Hepatic stellate cell (primary cell): ENCODE results near the gene C10orf90.

Source experiments
- DNase-seq: peaks from one replicate; pipeline ENCODE4 v3.0.0; 2011; ENCODE audit warnings: low spot score

Gene C10orf90, protein sequence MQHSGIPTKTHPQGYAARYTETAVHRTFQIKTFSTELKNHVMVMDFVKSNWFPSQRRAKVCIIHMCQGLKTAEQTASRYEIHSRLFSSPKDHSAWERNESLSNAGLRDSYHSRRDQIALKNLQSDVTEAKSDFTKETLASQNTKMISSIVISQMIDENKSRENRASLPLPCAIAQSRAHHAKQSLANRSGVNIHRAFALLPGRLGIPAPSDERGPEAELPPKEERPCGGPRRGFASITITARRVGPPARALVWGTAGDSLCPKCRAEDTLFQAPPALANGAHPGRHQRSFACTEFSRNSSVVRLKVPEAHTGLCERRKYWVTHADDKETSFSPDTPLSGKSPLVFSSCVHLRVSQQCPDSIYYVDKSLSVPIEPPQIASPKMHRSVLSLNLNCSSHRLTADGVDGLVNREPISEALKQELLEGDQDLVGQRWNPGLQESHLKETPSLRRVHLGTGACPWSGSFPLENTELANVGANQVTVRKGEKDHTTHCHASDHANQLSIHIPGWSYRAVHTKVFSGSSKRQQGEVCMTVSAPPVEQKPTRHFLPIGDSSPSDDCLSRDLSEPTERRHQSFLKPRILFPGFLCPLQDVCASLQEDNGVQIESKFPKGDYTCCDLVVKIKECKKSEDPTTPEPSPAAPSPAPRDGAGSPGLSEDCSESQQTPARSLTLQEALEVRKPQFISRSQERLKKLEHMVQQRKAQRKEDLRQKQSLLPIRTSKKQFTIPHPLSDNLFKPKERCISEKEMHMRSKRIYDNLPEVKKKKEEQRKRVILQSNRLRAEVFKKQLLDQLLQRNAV

DNA sequence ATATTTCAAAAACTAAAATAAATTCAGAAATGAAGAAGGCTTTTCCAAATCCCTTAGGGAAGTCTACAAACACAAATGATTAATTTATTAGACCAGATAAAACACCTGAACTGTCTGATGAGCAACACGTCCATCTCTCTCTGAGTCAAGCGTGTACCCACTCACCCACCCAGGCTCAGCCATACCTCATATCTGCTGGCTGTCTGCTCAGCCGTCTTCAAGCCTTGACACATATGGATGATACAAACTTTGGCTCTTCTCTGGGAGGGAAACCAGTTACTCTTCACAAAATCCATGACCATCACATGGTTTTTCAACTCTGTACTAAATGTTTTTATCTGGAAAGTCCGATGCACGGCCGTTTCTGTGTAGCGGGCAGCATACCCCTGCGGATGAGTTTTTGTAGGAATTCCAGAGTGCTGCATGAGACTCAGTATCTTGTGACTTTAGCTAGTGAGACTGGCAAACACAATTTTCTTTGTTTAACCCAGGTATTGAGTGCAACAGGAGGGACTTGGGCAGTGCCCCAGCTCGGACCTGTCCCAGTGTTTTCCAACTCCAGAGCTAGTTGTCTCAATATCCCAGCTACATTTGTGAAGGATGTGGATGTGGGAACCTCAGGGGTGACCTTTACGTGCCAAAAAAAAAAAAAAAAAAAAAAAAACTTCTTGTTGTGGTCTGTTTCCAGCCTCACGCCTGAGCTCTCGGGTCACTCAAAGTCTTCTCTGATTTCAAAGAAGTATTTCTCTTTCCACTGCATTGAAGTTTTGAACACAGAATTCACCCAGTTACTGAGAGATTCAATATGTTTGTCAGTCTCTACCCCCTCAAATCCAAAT, at the start of gene C10orf90:
TSS of gene C10orf90 (minus strand) at position 638 of the 839 bp plus-strand sequence. CDS start at position 425, 213 bp downstream.
- DNase-seq, result no peak

DNA sequence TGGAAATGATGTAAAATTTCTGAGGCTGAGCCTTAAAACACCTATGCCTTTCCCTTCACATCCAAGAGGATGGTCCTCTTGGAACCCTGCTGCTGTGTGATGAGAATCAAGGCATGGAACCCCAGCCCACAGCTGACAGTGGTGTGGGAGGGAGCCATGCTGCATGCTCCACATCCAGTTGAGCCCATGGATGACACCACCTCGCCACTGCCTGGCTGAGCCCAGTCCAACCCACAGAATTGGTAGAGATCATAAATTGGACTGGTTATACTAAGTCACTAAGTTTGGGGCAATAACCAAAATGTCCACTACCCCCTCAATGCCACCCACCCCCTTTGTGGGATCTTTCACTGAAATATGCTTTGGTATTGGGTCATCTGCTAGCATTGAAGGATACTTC, 45.9 kb upstream of the C10orf90 start:
- no peak for DNase-seq

DNA sequence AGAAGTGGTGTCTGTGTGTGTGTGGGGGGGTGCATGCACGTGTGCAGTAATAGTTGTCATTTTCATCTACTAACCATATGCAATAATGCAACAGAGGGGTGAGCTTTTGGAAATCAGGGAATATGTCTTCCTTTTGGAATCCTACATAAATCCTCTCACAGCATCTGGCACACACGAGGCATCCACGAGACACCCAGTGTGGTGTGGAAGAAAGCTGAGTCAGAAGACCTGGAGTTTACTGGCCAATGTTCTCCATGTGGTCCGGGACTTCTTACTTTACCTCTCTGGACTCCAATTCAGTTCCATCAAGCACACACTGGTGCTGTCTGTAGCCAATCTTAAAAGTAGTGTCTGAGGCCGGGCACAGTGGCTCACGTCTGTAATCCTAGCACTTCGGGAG, 43.1 kb upstream of the C10orf90 start:
- DNase-seq, result no peak

DNA sequence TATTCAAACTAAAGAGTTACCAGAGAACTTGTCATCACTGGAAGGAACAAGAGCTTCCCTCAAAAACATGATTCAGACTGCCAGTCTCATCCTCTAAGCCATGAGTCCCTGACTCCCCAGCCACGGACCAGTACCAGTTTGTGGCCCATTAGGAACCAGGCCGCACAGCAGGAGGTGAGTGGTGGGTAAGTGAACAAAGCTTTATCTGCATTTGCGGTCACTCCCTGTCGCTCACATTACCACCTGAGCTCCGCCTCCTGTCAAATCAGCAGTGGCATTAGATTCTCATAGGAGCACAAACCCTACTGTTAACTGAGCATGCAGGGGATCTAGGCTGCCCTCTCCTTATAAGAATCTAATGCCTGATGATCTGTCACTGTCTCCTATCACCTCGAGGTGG, 42.2 kb upstream of the C10orf90 start:
- no peak for DNase-seq

DNA sequence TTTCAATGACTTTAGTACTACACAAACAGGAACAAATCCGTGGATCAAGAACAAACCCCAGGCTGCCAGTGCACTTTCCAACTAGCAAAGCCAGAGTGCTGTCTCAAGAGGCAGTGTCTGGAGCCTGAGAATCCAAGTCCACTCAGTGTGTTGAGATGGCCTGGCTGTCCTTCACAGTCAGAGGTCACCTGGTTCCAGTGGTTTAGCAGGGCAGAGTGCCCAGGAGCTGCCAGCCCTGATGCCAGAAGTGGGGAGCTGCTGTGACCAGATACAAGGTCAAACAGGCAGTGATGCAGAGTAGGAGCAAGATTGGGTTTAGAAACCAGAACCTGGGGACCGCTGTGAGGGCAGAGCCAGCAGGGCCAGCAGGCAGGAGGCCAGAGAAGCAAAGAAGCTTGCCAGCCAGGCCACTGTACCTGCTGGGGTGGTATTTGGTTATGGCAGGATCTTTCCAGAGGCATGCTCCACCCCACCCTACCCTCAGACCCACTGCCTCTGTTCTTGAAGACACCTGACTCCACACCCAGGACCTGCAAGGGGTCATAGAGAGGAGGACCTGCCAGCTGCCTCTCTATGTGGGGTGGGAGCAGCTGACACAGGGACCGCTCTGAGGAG, 35.6 kb upstream of the C10orf90 start:
- DNase-seq, result no peak

DNA sequence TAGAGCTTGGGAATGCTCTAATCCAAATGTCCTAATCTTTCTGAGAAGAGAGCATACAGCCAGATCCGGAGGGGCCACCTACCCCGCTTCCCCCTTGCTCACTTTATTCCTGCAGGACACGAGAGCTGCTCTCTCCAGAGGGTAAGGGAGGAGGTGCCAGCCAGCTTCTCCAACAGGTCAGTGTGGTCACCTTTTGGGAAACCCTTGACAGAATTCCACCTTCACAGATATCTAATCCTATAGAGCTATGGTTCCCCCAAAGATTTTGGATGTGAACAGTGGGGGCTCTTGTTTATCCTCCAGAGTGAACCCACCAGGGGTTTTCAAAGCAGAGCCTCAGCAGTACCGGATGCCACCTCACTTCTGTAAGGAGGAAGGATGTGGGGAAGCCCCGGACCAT, 34.6 kb upstream of the C10orf90 start:
- DNase-seq, result no peak

DNA sequence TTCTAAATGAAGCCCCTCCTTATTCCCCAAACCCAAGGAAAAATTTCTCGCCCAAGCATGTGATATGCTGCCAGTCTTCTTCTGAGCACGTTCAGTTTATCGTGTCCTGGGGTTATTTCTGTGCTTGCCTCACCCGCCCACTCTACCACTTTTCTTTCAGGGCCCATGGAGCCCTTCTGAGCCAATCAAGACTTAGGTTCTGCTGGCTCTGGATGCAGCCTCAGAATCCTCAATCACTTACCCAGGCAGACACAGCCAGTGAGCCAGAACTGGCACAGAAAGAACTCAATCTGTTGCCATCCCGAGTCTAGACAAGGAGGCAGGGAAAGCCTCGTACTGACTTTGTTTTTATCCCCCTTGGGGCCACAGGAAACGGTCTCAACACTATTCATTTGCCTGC, 34.2 kb upstream of the C10orf90 start:
- DNase-seq, result no peak

DNA sequence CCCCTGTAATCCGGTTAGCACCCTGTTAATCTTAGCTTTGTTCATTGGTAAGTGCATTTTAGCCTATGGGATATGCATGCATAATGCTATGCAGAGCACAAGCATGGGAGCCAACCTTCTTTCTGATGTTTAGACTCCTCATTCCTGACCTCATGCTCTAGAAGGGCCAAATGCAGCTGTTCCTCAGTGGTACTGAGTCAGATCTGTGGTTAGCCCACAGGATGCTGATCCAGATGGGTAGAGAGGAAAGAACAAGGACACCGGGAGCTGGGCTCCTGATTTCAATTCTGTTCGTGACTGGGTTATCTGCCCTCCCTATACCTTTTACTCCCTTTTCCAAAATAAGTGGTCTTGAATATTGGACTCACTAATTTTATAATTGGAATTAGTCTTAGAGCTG, 31.7 kb upstream of the C10orf90 start:
- no peak for DNase-seq

DNA sequence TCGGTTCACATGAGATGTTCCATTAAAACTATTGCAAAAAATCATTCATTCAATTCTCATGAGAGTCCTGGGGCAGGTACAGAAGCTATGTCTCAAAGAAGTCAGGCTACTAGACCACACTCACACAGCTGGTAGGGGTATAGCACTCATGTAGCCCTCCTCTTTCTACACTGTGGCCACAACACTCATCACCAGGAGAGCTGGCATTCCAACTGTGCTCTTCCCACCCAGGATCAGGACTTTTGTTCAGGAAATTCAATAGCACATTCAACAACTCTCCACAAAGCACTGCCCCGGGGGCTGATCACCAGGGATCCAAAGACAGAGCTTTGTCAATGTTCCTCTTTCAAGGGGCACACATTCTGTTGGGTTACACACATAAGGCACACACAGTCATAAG, 31.0 kb upstream of the C10orf90 start:
- no peak for DNase-seq

DNA sequence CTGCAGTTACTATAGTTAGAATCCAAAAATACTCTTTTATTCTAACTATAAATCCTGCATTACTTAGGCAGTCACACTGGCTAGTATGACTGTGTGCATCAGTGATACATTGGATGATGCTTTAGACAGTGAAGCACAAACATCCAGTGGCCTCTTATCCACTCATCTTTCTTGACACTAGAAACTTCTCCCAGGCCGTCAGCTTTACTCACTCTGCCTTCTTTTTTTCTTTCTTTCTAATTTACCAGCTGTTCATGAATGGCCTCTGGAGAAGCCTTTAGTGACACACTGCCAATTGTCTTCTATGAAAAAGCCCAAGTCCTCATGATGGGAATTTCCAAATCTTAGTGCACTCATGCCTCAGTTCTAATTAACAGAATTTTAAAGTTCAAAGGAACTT, 26.2 kb upstream of the C10orf90 start:
- DNase-seq, result no peak

DNA sequence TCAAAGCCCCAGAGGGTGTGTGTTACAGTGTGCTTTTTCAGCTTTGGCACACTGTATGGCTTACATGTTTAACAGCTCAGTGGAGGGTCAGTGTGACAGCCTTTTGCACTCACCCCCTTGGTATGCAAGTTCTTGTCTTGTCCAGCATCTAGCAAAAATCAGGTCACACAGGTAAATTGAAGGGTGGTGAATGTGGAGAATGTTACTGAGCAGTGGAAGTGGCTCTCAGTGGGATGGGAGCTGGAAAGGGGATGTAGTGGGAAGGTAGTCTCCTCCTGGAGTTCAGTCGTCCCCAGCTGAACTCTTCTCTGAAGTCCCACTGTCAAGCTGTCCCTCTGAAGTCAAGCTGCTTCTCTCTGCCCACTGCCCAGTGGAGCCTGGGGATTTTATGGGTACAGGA, 21.0 kb upstream of the C10orf90 start:
- DNase-seq, result no peak

DNA sequence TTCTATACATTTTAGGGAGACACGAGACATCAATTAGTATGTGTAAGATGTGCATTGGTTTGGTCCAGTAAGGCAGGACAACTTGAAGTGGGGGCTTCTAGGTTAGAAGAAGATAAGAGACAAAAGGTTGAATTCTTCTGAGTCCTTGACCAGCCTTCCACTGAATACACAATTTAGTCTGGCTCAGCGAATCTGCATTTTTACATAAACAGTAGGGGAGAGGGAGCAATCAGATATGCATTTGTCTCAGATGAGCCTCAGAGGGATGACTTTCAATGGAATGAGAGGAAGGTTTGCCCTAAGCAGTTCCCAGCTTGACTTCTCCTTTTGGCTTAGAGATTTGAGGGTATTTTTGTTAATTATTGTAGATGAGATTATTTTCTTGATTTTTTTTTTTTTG, 20.0 kb upstream of the C10orf90 start:
- DNase-seq, result no peak

DNA sequence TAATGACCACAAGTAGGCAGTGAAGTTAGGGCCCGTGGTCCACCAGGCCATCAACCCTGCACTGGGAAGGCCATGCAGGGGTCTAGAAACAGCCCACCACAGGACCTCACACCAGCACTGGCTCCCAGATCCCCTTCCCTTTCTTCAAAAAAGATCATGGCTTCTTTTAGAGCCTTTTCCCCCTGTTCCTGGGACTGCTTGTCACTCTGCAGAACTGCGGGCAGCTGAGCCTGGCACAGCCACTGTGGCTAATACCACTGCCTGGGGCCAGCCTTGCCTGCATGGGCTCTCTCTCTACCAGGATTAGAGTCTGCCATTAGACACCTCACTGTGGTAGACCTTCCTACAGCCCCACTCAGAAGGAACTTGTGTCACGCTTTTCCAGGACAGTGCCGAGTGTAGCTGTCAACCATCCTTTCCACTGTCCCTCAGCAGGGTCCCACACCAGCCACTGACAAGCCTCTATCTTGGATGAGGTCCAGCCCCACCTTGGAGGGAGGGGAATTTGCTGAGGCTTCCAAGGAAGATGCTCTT, 19.0 kb upstream of the C10orf90 start:
- DNase-seq, result no peak

DNA sequence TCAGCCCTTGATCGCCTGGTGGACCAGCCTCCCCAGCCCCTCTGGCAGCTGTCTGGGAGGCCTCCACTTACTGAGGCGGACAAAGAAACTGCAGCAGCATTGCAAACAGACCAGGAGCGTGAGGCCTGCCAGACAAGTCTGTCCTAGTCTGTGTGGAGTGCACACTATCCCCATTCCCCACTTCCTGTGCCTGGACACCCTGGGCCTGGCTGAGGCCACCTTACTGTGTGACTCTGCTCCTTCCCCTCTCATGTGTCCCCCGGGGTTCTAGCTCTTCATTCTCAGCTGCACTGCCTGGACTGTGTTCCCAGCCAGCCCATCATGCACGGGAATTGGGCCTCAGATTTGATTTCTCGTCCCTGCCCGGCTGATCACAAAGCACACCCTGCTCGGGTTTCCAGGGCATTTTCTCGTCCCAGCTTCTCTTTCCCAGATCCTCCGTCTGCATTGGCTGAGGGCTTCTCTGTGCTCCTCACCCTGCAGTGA, 16.7 kb upstream of the C10orf90 start:
- no peak for DNase-seq

DNA sequence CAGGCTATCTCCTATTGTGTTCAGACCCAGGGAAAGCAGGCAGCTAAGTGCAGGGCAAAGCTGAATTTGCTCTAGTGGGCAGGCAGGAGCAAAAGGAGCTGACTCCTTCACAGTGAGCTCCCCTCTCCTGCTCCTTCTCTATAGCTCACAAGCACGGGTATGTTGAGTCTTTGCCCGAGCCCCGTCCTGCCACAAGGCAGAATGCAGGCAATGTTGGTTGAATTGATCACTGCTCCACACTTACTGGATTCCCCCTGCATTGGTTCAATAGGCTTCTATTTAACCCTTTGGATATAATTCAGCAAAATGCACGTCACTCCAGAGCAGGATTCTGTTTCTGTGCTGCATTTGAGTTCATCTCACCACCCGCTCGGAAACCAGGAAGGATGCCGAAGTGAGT, 16.2 kb upstream of the C10orf90 start:
- no peak for DNase-seq

DNA sequence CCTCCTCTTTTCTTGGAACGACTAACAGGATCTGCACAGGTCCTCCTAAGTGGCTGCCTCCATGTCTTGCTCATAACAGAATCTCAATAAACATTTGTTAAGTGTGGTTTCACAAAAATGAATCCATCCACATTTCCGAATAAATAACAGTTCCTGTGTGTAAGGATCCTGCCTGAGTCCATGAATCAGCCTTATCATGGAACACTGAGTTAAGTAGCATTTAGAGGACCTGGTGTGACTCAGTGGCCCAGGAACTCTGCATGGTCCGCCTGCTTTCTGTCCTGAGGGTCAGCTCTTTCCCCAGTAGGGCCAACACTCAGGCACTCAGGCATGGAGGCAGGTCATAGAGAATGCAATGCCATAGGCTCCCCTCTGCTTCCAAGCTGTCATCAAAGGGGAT, 15.8 kb upstream of the C10orf90 start:
- DNase-seq, result no peak

DNA sequence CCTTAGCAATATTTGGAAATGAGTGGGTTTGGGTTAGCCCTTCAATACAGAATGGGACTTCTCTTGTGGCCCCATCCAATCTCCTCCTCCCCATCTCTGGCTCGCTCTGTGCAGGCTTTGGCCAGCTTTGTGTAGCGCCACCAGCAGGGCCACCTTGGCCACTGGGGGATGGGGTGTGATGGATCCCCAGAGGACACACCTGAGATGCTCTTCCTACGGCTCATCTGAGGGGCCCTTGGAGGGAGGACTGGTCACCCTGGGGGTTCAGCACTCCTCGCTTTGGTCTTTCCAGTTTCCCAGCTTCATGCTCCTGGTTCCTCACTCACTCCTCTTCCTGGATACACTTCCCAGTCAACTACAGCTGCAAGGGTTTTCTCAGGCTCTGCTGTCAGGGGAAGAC, 15.3 kb upstream of the C10orf90 start:
- DNase-seq, result no peak

DNA sequence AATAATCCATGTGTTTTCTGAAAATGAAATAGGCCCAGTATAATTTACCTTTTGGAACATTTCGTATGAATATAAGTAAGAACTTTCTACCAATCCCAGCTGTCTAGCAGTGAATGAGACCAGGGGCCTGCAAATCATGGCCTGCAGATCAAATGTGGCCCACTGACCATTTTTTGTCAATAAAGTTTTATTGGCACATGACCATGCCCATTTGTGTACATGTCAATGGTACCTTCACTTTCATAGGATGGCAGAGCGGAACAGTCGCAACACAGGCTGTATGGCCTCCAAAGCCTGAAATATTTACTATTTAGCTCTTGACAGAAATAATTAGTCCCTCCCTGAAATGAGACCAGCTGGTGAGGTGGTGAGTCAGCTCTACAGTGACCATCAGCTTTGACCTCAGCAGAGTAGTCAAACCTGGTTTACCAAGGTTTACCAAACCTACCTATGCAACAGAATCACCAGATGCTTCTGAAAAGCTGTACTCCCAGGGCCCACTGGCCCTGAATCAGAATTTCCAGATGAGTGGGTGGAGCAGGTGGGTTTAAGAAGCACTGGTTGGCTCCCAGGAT, 13.8 kb upstream of the C10orf90 start:
- no peak for DNase-seq

DNA sequence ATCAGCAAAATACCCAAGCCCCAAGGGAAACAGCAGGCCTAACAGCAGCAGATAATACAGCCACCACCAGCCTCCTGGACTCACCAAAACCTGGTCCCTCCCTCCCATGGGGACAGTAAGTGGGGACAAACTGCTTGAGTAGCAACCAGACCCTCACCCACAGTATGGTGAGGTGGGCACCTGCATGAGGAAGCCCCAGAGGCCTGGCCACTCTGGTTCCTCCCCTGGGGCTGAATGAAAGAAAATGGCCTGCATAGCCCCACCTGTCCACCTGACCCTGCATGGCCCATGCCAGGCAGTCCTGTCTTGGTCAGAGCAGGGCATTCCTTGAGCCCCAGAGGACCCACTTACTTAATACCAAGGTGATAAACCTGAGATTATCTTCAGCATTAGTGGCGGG, 13.0 kb upstream of the C10orf90 start:
- DNase-seq, result no peak

DNA sequence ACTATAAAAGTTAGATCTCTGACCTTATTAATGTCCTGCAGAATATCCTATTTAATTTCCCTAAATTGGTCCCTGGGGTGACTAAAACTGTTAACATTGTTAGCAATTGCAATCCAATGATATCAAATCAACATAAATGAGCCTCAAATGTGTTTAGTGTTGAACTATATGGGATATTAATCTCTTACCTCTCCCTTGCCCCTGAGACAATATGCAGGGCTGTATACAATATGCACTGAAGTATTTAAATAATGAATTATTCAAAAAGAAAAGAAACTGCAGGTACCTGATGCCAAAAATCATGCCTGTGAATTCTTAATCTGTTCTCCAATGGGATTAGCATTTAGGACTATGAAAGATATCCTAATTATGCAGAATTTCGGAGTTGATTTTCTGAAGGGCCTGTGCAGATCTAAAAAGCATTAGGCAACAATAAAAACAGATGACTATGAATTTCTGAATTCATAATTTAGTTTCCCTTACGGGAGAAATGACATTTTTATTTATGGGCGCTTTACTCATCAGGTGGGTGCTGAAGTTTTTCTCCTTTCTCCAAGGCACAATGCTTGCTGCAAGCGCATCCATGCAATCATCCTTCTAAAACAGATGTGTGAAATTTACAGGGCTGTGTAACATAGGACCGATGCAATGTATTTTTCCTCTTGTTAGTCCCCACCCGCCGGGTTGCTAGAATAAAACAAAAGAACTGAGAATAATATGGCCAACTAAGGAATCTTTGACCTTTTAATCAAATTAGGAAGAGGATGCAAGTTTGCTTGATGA, 5.4 kb upstream of the C10orf90 start:
- DNase-seq, result no peak
